Measurements from ENCODE around the gene ABCB4.

GRCh38 chr7:87424075-87424474, 51.4 kb downstream of the ABCB4 start:
- TF ChIP-seq, protein P1, sequence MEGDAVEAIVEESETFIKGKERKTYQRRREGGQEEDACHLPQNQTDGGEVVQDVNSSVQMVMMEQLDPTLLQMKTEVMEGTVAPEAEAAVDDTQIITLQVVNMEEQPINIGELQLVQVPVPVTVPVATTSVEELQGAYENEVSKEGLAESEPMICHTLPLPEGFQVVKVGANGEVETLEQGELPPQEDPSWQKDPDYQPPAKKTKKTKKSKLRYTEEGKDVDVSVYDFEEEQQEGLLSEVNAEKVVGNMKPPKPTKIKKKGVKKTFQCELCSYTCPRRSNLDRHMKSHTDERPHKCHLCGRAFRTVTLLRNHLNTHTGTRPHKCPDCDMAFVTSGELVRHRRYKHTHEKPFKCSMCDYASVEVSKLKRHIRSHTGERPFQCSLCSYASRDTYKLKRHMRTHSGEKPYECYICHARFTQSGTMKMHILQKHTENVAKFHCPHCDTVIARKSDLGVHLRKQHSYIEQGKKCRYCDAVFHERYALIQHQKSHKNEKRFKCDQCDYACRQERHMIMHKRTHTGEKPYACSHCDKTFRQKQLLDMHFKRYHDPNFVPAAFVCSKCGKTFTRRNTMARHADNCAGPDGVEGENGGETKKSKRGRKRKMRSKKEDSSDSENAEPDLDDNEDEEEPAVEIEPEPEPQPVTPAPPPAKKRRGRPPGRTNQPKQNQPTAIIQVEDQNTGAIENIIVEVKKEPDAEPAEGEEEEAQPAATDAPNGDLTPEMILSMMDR (IDR thresholded peaks at IDR 0.05), result no peak
- TF ChIP-seq EP300 (IDR thresholded peaks at IDR 0.05), result no peak
- no peak for TF ChIP-seq POLR2A (IDR thresholded peaks at IDR 0.05)
